ENCODE data around the gene CSNK1D. TPM values are rescaled to one million over a fixed set of nuclear protein-coding genes. Genes with fewer than 3 reads are reported as not detected.

CSNK1D gene
- total and polyA plus RNA-seq, 8 donors = 47.1 to 107 (median 66.0) TPM

DNA sequence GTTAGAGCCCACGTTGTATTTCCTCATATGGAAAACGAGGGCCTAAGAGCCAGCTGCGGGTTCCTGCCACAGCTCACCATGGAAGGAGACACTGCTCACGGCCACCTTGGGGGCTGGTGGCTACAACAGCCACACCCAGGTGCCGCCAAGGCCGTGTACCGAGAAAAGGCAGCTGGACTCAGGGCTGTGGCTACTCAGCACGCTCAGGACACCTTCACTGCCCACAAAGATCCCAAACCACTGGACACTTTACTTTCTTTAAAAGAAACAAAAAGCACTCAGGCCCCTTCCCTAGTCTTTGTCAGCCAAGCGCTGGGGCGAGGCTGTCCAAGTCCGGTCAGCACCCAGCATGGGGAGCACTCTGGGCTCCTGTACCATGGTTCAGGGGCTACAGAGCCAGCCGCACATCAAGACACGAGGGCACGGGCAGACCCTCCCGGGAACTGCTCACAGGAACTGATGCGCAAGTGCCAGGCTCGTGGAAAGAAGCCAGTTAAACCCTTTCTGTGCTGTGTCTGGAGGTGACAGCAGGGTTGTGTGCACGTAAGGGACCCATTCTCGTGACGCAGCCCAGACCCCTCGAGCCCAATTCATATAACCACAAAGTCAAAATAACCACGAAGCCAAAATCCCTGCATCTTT, 26.2 kb downstream of the CSNK1D start:
- H3K27ac ChIP-seq = no peak overlapping the region
- H3K27me3 ChIP-seq = no peaks in the 10 kb centered on the region
- H3K9me3 ChIP-seq = no peaks in the 10 kb centered on the region
- H3K36me3 ChIP-seq = peaks cover 23 to 91% (median 78%) of the 10 kb centered on the region in 3 donors
- H3K4me3 ChIP-seq = no peak overlapping the region
- TF ChIP-seq, protein P1, sequence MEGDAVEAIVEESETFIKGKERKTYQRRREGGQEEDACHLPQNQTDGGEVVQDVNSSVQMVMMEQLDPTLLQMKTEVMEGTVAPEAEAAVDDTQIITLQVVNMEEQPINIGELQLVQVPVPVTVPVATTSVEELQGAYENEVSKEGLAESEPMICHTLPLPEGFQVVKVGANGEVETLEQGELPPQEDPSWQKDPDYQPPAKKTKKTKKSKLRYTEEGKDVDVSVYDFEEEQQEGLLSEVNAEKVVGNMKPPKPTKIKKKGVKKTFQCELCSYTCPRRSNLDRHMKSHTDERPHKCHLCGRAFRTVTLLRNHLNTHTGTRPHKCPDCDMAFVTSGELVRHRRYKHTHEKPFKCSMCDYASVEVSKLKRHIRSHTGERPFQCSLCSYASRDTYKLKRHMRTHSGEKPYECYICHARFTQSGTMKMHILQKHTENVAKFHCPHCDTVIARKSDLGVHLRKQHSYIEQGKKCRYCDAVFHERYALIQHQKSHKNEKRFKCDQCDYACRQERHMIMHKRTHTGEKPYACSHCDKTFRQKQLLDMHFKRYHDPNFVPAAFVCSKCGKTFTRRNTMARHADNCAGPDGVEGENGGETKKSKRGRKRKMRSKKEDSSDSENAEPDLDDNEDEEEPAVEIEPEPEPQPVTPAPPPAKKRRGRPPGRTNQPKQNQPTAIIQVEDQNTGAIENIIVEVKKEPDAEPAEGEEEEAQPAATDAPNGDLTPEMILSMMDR (IDR thresholded peaks at IDR 0.05) = no peak
- FAIRE-seq (no peak), ATAC-seq (no peak), DNase-seq (peak in 2 of 6 donors; percentile 28 to 32)
- peaks cover 6 to 12% (median 12%) of the 10 kb centered on the region in 3 donors for H3K4me1 ChIP-seq
- intact Hi-C loops (cut with DNase I) = no loop called here
- 77 to 79% methylated on average over 22 of the region's 22 CpGs for WGBS, 2 donors

DNA sequence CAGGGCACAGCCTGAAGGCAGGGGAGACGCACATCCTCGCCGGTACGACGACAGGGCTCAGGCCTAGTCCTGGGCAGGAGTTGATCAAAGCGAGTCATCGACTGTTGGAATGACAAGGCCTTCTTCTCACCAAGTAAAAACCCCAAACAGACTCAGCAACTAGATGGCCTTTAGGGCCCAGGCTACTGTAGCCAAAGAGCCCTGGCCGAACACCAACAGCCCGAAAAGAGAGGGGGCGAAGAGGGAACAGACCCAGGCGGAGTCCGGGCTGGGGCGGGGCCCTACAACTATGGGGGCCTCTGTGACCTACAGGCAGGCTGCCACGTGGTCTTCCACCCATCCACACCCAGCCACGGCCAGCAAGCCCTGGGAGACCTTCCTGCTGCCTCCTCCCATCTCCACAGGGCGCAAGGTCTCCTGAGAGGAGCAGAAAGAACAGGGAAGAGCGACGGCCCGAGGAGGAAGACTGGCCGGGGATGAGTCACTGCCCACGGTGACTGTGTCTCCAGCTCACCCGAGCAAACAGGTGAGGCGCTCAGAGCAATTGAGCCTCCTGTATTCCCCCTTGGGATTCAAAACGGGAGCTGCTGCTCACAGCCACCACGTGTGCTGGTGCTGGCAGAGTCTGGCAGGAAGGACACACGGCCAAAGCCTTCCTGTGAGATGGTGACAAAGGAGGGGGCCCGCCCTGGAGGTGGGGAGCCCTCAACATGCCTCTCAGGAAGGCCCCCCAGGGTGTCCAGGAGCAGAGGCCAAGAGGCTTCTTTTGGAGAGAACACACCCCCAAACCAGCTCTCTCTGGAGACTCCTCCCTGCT, 26.9 kb downstream of the CSNK1D start:
- 78 to 81% methylated on average over 27 of the region's 27 CpGs for WGBS, 2 donors
- no peaks in the 10 kb centered on the region for H3K27me3 ChIP-seq
- intact Hi-C loops (cut with DNase I) = no loop called here
- no peak for FAIRE-seq
- H3K9me3 ChIP-seq = no peaks in the 10 kb centered on the region
- H3K4me3 ChIP-seq = no peak overlapping the region
- TF ChIP-seq, protein P1 (IDR thresholded peaks at IDR 0.05) = no peak
- peak in 3 of 6 donors; percentile 22 to 67 (median 39) for DNase-seq
- H3K36me3 ChIP-seq = peaks cover 17 to 83% (median 70%) of the 10 kb centered on the region in 3 donors
- peak in 2 of 4 donors; percentile 15 to 23 for ATAC-seq
- no peak overlapping the region for H3K27ac ChIP-seq
- peaks cover 8 to 19% (median 19%) of the 10 kb centered on the region in 3 donors for H3K4me1 ChIP-seq

DNA sequence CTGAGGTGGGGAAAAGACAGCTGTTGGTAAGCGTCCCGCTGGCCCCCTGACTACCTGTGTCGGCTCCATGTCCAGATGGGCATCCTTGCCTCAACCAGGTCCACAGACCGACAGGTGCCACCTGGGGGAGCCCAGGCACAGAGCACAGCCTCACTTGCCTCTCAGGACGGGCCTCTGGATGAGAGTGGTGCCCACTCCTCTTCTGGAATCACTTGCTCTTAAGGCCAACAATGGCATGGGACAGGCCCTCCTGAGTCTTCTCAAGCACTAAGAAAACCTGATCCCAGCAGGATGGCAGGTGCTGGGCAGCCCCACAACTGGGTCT, 27.5 kb downstream of the CSNK1D start:
- Histone ChIP-seq H3K36me3 (peaks cover 11 to 78% (median 65%) of the 10 kb centered on the region in 3 donors), H3K27me3 (no peaks in the 10 kb centered on the region), H3K27ac (no peak overlapping the region), H3K9me3 (no peaks in the 10 kb centered on the region), H3K4me3 (no peak overlapping the region), H3K4me1 (peaks cover 8 to 24% (median 23%) of the 10 kb centered on the region in 3 donors)
- DNase-seq (peak in 1 of 6 donors; percentile 24), FAIRE-seq (no peak), ATAC-seq (no peak)
- TF ChIP-seq, protein P1 (IDR thresholded peaks at IDR 0.05) = no peak
- WGBS, 2 donors = 94 to 95% methylated on average over 5 of the region's 5 CpGs
- intact Hi-C loops (cut with DNase I) = no loop called here

DNA sequence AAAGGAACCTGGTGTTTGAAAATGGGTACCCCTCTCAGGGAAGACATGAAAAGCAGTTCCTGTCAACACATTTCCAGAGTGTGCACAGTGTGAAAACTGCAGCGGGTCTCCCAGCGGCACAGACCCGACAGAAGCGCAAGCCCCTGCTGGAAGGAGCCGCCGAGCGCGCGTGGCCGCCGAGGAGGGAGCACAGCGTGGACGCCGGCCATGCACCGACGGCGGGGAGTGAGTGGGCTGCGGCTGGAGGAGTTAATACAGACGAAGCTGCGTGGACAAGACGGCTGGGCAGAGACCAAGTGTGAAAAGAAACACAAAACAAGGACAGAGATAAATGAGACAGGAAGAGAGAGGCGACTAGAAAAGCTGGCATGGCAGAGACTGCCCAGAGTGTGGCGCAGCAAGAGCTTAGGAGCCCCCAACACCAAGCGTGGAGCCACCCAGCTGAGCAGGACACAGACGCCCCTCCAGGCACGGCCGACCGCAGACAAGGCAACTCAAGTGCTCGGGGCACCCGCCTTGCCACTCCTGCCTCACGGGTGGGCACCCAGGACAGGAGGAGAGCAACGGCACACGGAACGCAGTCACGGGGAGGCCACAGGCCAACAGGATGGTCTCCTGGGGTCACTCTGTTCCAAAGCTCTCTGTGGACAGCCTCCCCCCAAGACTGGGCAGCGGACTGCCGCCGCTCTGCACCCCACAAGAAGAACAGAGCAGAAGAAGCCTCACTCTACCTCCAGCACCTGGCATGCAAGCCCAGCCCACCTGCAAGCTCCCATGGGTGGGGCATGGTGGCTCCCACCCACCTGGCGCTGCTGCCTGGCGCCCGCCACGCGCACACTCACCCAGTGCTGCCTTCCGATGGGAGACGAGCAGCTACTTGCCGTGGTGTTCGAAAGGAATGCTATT, 28.1 kb downstream of the CSNK1D start:
- H3K9me3 ChIP-seq = no peaks in the 10 kb centered on the region
- intact Hi-C loops (cut with DNase I) = no loop called here
- TF ChIP-seq, protein P1 (IDR thresholded peaks at IDR 0.05) = no peak
- FAIRE-seq (no peak), ATAC-seq (no peak), DNase-seq (peak in 3 of 6 donors; percentile 15 to 67 (median 31))
- 90% methylated on average over 47 of the region's 47 CpGs for WGBS, 2 donors
- H3K4me1 ChIP-seq = peaks cover 8 to 24% (median 23%) of the 10 kb centered on the region in 3 donors
- peaks cover 9 to 71% (median 59%) of the 10 kb centered on the region in 3 donors for H3K36me3 ChIP-seq
- no peaks in the 10 kb centered on the region for H3K27me3 ChIP-seq
- no peak overlapping the region for H3K27ac ChIP-seq
- H3K4me3 ChIP-seq = no peak overlapping the region

Measured in pancreas (tissue), 10 donors.